Measurements from ENCODE around the gene PLCB3. TPM values are rescaled to one million over a fixed set of nuclear protein-coding genes. Genes with fewer than 3 reads are reported as not detected.

The PLCB3 gene
- polyA plus RNA-seq, 1 donor from 2014 or later, result 2.1 TPM

DNA sequence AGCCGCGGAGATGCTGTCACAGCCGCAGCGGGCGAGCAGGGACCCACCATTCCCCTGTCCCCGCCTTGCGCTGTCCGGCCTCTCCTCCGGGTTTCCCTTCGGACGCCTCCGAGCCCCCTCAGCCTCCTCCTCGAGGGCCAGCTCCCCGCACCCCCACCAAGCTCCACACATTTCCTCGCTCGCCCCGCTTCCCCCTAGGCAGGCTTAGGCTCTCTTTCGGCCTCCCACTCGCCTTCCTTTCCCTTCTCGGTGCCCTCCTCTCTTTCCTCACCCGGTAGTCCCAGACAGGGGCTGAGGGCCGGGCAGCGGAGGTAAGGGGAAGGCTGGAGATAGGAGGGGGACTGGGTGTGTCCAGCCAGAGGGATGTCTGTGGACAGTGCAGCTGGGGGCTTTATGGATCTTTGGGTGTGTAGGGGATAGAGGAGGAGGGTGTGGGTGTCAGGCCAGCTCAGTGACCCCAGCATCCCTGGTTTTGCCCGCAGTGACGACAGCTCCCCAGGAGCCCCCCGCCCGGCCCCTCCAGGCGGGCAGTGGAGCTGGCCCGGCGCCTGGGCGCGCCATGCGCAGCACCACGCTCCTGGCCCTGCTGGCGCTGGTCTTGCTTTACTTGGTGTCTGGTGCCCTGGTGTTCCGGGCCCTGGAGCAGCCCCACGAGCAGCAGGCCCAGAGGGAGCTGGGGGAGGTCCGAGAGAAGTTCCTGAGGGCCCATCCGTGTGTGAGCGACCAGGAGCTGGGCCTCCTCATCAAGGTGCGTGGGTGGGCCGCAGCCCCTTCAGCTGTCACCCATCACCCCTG lies 41.3 kb downstream of the PLCB3 start:
- H3K4me2 ChIP-seq (ENCODE audit: low read length), result no peak overlapping the region
- H3K36me3 ChIP-seq (ENCODE audit: insufficient read depth, low read length), result no peaks in the 10 kb centered on the region
- no peaks in the 10 kb centered on the region for H4K20me1 ChIP-seq (ENCODE audit: insufficient read depth)
- H2AFZ ChIP-seq (ENCODE audit: low read depth, low read length), result no peak overlapping the region
- TF ChIP-seq RAD21 (conservative IDR thresholded peaks at IDR 0.05), result no peak
- no peak for TF ChIP-seq MXI1 (conservative IDR thresholded peaks at IDR 0.05; ENCODE audit: poor library complexity, severe bottlenecking)
- TF ChIP-seq EP300 (conservative IDR thresholded peaks at IDR 0.05; ENCODE audit: poor library complexity, severe bottlenecking), result no peak
- TF ChIP-seq CTCF (IDR thresholded peaks at IDR 0.05; ENCODE audit: poor library complexity, severe bottlenecking), result no peak
- no peak for TF ChIP-seq SMC3 (conservative IDR thresholded peaks at IDR 0.05; ENCODE audit: poor library complexity)
- no peak for TF ChIP-seq EZH2 (IDR thresholded peaks at IDR 0.05; ENCODE audit: borderline replicate concordance, insufficient read depth, low read length, poor library complexity, severe bottlenecking)
- no peak for TF ChIP-seq REST (IDR thresholded peaks at IDR 0.05; ENCODE audit: borderline replicate concordance)
- H3F3A ChIP-seq (ENCODE audit: insufficient read depth, low read length, poor library complexity, severe bottlenecking), result no peaks in the 10 kb centered on the region
- peaks cover 79% of the 10 kb centered on the region for H3K27me3 ChIP-seq (ENCODE audit: insufficient read depth, low read depth, low read length)
- peak overlapping the region; percentile 69 for H3K4me3 ChIP-seq (ENCODE audit: low read length)
- H3K27ac ChIP-seq (ENCODE audit: low read length), result no peak overlapping the region
- H3K9me3 ChIP-seq (ENCODE audit: low read length), result no peaks in the 10 kb centered on the region
- H3K79me2 ChIP-seq (replicated peaks; ENCODE audit: insufficient read depth, low read length), result no peaks in the 10 kb centered on the region
- peak overlapping the region; percentile 68 for H3K9ac ChIP-seq (ENCODE audit: low read length)
- no peaks in the 10 kb centered on the region for H3K9me2 ChIP-seq (ENCODE audit: insufficient read depth, low read length)

- no peaks in the 10 kb centered on the region for H3K79me2 ChIP-seq (replicated peaks; ENCODE audit: insufficient read depth, low read length)
- no peak overlapping the region for H3K4me3 ChIP-seq (ENCODE audit: low read length)
- no peak overlapping the region for H3K4me2 ChIP-seq (ENCODE audit: low read length)
- H3K9me3 ChIP-seq (ENCODE audit: low read length), result no peaks in the 10 kb centered on the region
- no peaks in the 10 kb centered on the region for H3K36me3 ChIP-seq (ENCODE audit: insufficient read depth, low read length)
- H3K27ac ChIP-seq (ENCODE audit: low read length), result no peak overlapping the region
- peaks cover 93% of the 10 kb centered on the region for H3K27me3 ChIP-seq (ENCODE audit: insufficient read depth, low read depth, low read length)
- TF ChIP-seq EP300 (conservative IDR thresholded peaks at IDR 0.05; ENCODE audit: poor library complexity, severe bottlenecking), result no peak
- TF ChIP-seq RAD21 (conservative IDR thresholded peaks at IDR 0.05), result no peak
- H3K9me2 ChIP-seq (ENCODE audit: insufficient read depth, low read length), result no peaks in the 10 kb centered on the region
- H2AFZ ChIP-seq (ENCODE audit: low read depth, low read length), result no peak overlapping the region
- H4K20me1 ChIP-seq (ENCODE audit: insufficient read depth), result no peaks in the 10 kb centered on the region
- H3F3A ChIP-seq (ENCODE audit: insufficient read depth, low read length, poor library complexity, severe bottlenecking), result no peaks in the 10 kb centered on the region
- no peak overlapping the region for H3K9ac ChIP-seq (ENCODE audit: low read length)
These were observed 43.4 kb downstream of the PLCB3 start for GRCh38 chr11:64294774-64295173.
